Endometrial microvascular endothelial cells (primary cell): ENCODE data around the gene ANGPTL7. TPM values are rescaled to one million over a fixed set of nuclear protein-coding genes. Genes with fewer than 3 reads are reported as not detected.

Experiments used
- total RNA-seq: library from RNA; depleted of rRNA; stranded (reverse); fragments of >200 nt; gene quantifications from one replicate; pipeline ENCODE4 v1.2.3, GENCODE V29; 2015; ENCODE audit errors: inconsistent ontology term

Gene ANGPTL7
- total RNA-seq, 1 donor from 2014 or later = not detected

Other genes starting within 250 kb of the ANGPTL7 start
- 114 TPM for gene TARDBP, start 176.7 kb upstream of the ANGPTL7 start, total RNA-seq
- not detected for gene MASP2, start 142.1 kb upstream of the ANGPTL7 start, total RNA-seq
- gene SRM, start 129.3 kb upstream of the ANGPTL7 start, total RNA-seq = 105 TPM
- 91.4 TPM for gene EXOSC10, start 89.5 kb upstream of the ANGPTL7 start, total RNA-seq
- 49.7 TPM for gene MTOR, start 73.2 kb downstream of the ANGPTL7 start, total RNA-seq
- 15.4 TPM for gene UBIAD1, start 83.8 kb downstream of the ANGPTL7 start, total RNA-seq